Hindlimb muscle (tissue), 1 donor: ENCODE results near the gene TXNL4B. TPM values are rescaled to one million over a fixed set of nuclear protein-coding genes. Genes with fewer than 3 reads are reported as not detected.
"Not testable (repeated sequence)": the region's sequence is repeated elsewhere in the genome, so short reads cannot be mapped to it uniquely, and the experiment has no call there.

Experiments
- DNase-seq: peaks from one replicate; pipeline ENCODE4 v3.0.0-alpha.2; 2013
- polyA plus RNA-seq: library from polyadenylated mRNA; unstranded; fragments of 120-200 nt; gene quantifications from one replicate; pipeline ENCODE4 v1.2.1, GENCODE V29; 2013; ENCODE audit not compliant: insufficient read length

The TXNL4B gene
- polyA plus RNA-seq, 1 donor, result 14.8 TPM

DNA sequence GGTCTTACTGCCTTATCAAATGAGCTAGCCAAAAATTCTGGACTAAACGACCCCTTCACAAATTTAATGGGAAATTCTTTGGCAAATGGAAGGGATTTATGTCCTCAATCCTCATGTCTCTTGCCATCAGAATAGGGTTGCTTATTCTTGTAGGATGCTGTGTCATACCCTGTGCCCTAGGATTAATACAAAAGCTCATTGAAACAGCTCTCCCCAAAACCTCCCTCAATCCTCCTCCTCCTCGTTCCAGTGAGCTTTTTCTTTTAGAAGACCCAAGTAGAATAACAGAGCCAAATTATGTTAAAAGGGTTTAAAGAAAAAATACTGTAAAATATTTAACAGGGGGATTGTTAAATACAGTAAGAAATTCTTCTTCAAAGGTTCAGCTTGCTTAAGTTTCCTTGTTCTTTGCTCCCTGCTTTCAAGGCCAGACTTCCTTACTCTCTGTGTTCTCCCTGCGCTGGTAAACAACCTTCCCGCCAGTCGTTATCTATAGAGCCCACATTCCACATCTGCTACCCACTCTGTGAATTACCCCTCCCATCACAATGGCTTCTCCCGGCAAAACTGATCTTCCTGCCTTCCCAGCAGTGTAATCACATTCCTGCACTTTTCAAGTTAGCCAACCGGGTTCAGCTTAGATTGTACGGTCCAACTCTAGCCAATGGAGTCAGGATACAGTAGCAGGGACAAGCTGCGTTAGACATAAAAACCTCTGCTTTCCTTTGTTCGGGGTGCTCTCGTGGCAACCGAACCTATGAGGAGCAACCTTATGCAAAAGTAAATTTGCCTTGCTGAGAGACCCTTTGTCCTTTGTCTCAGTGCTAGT is 20.7 kb downstream of the TXNL4B start:
- no peak for DNase-seq

DNA sequence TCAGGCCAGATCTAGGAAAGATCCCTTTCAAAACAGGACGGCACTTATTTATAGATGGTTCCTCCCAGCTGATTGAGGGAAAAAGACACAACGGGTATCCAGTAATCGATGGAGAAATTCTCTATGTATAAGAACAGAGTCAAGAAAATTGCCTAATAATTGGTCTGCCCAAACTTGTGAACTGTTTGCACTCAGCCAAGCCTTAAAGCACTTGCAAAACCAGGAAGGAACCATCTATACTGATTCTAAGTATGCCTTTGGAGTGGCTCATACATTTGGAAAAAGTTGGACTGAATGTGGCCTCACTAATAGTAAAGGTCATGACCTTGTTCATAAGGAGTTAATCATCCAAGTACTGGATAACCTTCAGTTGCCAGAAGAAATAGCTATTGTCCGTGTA is 24.5 kb downstream of the TXNL4B start:
- no peak for DNase-seq

DNA sequence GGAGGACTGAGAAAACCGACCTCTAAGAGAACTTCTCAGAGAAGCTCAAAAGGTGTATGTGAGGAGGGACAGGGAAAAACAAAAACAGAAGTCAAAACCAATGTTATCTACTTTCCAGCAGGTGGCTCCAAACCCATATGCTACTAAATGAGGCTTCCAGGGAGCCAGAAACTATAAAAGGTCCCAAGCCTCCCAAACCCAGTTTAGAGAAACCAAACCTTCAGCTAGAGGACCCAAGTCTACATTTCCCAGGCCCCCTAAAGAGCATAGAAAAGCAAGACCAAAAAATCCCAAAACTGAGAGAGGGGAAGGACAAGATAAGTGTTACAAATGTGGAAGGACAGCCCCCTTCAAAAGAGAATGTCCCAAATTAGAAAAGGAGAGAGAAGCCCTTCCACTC is 26.7 kb downstream of the TXNL4B start:
- peak; percentile 20 for DNase-seq

DNA sequence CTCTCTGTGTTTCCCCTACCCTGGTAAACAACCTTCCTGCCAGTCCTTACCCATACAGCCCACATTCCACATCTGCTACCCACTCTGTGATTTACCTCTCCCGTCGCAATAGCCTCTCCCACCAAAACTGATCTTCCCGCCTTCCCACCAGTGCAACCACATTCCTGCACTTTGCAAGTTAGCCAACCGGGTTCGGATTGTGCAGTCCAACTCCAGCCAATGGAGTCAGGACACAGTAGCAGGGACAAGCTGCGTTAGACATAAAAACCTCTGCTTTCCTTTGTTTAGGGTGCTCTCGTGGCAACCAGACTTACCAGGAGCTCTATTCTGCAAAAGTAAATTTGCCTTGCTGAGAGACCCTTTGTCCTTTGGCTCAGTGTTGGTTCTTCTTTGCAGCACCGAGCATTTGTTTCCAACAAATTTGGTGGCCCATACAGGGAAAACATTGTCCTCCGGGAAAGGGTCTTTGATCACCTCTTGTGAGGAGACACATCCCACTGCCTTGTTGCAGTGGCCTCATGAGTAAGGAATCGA is 29.0 kb downstream of the TXNL4B start:
- DNase-seq, result no peak

DNA sequence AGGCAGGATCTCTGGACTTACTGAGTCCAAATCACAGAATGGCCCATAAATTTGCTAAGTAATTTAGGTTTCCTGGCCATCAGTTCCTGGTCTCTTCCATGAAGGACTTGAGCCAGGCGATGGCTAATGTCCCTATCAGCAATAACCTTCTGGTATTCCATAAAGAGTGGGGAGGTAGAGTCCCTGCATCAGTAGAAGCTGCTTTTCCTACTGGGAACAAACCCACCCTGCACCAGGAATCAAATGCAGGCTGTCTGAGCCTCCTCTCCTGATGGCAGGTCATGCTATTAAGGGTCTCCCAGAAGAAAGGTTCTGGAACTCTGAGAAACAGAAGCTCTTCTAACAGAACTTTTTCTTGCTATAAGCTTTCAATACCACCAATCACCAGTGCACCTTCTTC is 31.9 kb downstream of the TXNL4B start:
- DNase-seq, result no peak

DNA sequence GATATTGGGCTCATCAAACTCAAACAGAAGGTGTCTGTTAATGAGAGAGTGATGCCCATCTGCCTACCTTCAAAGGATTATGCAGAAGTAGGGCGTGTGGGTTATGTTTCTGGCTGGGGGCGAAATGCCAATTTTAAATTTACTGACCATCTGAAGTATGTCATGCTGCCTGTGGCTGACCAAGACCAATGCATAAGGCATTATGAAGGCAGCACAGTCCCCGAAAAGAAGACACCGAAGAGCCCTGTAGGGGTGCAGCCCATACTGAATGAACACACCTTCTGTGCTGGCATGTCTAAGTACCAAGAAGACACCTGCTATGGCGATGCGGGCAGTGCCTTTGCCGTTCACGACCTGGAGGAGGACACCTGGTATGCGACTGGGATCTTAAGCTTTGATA is 33.0 kb downstream of the TXNL4B start:
- DNase-seq, result no peak

DNA sequence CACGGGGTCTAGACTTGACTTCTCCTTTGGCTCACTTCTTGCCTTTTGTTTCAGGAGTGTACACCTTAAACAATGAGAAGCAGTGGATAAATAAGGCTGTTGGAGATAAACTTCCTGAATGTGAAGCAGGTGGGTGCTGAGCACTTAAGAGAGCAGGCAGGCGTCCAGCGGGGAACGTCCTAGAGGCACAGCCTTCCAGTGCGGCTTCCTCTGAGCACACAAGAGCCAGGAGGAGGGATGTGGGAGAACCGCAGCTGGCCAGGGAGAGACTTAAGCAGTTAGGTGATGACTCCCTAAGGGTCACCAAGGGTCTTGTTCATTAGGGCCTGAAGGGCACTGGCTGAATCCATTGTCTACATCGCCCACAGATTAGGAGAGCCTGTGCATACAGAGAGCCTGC is 34.4 kb downstream of the TXNL4B start:
- not testable (repeated sequence) for DNase-seq

DNA sequence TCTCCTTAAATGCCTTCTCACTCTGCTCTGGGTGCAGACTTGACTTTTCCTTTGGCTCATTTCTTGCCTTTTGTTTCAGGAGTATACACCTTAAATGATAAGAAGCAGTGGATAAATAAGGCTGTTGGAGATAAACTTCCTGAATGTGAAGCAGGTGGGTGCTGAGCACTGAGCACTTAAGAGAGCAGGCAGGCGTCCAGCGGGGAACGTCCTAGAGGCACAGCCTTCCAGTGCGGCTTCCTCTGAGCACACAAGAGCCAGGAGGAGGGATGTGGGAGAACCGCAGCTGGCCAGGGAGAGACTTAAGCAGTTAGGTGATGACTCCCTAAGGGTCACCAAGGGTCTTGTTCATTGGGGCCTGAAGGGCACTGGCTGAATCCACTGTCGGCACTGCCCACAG is 36.1 kb downstream of the TXNL4B start:
- DNase-seq, result not testable (repeated sequence)

DNA sequence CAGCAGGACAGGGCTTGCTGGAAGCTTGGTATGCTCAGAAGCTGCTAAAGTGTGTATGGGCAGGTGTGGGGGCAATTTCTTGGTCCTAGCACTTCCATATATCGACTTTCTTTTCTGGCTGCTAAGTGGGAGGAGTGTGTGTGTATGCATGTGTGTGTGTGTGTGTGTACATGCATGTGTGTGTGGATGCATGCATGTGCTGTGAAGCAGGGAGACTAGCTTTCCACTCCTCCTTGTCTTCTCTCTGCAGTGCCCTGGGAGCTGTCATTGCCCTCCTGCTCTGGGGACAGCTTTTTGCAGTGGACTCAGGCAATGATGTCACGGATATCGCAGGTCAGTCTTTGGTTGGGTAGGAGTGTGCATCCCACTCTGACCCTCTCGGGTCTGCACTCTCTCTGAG is 37.5 kb downstream of the TXNL4B start:
- DNase-seq, result no peak

DNA sequence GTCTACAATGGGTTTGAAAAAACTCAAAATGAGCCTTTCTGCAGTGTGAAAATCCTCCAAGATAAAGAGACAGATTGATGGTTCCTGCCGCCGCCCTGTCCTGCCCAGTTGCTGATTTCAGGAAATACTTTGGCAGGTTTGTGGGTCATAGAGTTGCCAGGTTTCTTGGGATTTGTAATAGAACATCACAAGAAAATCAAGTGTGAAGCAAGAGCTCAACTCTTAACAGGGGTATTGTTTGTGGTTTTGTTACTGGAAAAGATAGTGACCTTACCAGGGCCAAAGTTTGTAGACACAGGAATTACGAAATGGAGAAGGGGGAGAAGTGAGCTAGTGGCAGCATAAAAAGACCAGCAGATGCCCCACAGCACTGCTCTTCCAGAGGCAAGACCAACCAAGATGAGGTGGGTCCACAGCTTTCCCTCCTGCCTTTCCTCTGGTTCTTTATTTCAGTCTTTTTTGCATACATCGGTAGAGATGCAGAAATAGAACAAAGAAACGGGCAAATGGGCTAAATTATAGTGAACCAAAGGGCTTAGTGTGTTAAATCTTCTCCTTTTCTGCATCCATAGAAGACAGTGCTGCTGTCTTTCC is 39.1 kb downstream of the TXNL4B start, which contains the start of gene HP:
Gene HP, plus strand, starts transcription at position 252 of the 594 bp plus-strand sequence. Its CDS starts 148 bp downstream, at position 400.
- not testable (repeated sequence) for DNase-seq

DNA sequence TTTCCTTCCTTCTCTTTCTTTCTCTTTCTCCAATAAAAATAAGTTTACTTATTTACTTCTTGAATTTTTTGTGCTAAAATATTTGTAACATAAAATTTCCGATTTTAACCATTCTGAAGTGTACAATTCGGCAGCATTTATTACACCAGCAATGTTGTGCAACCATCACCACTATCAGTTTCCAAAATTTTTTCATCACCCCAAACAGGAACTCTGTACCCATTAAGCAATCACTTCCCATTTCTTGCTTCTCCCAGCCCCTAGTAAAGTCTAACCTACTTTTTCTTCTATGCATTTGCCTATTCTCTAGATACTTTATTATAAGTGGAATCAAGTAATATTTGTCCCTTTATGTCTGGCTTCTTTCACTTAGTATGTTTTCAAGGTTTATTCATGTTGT is 41.6 kb downstream of the TXNL4B start:
- DNase-seq, result no peak

DNA sequence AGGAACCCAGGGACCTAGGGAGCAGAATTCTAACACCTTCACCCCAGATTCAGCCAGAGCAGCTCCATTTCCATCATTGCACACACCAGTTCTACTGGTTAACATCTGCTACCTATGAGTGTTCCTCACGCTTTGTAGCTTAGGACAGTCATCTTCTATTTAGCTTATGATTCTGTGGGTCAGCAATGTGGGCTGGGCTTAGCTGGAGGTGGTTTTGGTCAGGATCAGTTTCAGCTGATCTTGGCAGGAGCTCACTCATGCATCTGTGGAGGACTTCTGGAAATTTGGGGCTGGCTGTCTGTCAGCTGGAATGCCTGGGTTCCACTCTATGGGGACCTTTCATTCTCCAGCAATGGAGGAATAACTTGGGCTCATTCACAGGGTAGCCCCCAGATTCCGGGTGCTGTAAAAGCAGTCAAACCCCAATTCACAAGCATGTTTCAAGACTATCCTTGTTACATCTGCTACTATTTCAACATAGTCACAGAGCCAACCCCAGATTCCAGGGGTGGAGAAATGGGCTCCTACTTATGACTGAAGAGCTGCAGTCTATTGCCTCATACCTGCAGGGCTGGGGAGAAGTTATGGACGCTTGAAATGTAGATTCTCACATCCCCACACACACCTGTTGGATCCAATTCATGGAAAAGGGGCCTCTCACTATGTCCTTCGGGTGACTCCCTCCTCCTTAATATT is 42.5 kb downstream of the TXNL4B start:
- DNase-seq, result no peak

DNA sequence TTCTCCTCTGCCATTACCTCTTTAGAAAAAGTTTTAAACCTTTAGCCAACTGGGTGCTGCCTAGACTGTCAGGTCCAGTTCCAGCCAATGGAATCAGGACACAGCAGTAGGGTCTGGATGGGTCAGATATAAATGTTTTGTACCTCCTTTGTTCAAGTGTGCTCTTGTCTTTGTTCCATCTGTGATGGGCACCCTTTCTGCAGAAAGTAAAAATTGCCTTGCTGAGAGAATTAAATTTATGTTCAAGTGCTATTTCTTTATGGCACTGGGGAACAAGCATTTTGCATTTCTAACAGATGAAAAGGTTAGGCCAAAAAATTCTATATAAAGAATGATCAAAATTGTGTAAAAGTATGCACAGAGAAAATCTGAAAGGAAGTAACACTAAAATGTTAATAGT is 44.3 kb downstream of the TXNL4B start:
- no peak for DNase-seq

DNA sequence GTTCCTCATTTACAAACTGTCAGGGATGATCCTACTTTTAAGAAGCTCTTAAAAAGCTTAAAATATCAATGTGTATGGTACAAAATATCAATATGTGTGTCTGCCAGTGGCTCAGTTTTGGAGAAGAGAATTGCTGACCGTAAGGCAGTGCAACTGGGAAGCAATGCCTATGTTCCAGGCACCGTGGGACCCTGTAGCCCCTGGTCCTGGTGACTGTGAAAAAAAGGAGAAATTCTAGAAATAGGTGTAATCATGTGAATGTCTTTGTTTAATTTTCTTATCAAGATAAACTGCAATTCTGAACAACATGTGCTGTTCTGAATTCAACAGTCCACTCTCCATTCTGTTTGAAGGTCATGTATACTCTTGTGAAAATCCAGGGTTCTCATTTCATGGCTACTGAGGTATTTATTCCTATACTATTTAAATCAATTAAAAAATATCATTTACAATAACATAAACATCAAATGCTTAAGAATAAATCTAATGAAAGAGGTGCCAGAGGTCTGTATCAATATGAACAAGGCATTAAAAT is 48.5 kb downstream of the TXNL4B start:
- no peak for DNase-seq

DNA sequence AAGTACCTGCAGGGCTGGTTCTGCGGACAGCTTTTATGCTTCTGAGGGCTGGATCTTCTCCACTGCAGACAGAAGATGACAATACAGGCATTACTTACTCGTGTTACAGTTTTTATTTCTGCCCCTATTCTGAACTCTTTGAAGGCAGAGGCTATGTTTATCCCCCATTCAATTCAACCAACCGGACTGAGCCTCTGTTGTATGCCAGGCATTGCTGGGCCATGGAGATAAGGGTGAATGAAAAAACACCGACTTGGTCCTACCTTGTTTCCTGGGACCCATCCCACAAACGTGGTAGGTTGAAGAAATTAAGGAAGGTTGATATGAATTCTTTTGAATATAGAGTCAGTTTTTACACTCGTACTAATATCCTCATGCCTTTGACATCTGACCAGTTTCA is 49.1 kb downstream of the TXNL4B start:
- DNase-seq, result no peak

DNA sequence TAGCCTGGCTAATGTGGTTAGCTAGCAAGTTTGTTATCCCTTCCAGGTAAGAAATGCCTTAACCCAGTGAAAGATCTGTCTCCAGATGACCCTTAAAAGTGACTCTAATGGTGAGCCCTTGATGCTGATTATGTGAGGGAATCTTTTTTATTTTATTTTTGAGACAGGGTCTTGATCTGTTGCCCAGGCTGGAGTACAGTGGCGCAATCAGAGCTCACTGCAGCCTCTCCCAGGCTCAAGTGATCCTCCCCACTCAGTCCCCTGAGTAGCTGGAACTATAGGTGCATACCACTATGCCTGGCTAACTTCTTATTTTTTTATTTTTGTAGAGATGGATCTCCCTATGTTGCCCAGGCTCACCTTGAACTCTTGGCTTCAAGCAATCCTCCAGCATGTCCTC is 49.9 kb downstream of the TXNL4B start:
- no peak for DNase-seq

DNA sequence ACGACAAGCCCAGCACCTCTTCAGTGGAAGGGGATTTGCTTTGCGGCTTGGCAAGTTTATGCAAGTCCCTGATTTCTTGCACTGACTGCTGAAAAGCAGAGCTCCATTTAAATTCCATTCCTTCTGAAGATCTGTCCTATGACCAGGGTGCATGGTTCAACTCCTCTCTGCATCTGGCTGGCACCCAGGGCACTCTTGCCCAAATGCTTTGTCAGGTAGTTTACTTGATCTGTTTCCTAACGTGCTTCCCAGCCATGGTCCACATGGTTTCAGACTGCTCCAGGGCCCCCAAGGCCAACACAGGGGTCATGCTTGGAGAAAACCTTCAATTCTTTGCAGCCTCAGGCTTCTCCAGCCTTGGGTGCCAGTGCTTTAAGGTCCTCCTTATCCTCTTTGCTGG is 50.4 kb downstream of the TXNL4B start:
- no peak for DNase-seq

DNA sequence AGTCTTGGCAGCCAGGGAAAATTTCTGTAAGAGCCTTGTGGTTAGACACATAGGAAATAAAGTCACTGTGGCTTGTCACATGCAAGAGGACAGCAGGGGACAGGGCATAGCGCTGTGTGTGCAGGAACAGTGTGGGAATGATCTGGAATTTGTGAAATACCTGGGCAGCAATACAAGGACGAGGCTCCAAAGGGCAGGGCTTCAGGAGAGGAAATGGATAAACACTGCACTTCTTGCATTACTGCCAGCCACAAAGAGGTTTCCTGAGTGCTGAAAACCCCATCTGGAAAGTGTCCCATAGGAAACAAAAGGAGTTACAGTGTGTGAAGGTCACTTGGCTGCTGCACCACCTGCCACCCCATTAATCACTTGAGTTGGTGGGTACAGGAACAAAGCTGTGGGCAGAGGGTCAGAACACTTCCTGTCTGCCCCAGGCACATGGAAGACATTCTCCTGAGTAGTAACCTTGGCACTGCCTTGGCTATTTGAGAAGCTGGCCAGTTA is 51.2 kb downstream of the TXNL4B start:
- DNase-seq, result no peak

DNA sequence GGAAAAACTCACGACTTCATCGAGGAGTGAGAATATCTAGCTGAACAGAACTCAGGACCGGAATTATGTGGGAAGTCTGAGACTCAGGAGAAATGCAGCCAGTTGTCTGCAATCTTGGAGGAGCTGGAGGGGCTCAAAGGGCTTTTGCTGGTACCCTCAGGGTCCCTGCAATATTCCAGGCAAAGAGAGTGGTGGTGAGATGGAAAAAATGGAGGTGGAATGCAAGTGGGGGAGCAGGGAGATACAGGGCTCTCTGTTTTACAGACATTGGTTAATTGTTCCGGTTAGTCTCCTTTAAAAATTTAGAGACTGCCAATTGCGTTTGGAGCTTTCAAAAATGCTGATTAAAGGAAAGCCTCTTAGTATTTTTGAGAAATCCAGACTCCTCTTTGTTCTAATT is 57.3 kb downstream of the TXNL4B start:
- DNase-seq, result no peak
